ENCODE data around the gene KREMEN1.

GRCh38 chr22:29214232-29214631 lies 141.4 kb downstream of the KREMEN1 start:
- TF ChIP-seq CTCF (IDR thresholded peaks at IDR 0.05) (no peak), POLR2A (IDR thresholded peaks at IDR 0.05) (no peak), POLR2AphosphoS5 (IDR thresholded peaks at IDR 0.05) (no peak), EP300 (IDR thresholded peaks at IDR 0.05) (no peak)

Data from upper lobe of left lung (tissue), 4 donors.